DMS 273 (cell line): ENCODE data around the gene LRRN3.

Experiments
- DNase-seq: peaks from one replicate; lab custom pipeline; 2025; ENCODE audit not compliant: unreplicated experiment; lab: John Stamatoyannopoulos, UW

Gene LRRN3

DNA sequence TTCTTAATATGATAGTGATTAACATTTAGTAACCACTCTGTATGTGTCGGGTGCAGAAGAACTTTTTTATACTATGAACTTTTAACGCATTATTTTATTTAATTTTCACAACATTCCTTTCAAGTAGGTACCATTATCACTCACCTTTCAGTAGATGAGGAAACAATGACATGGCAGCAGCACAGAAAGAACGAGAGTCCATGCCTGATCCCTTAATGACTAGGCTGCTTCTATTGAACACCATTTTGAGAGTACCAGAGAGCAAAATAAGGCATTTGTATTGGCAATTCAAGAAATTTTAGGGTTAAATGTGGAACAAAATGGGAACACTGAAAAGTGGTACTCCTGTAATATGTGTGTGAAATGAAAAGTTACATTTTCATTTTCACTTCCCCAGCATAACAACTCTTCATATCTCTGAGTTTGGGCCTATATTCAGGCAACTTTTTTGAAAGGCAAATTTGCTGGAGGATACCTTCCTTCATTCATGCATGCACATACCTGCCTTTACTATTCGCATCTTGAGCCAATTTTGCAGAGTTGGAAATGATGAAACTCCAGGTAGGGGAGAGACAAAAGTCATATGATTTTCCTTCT, 12.8 kb downstream of the LRRN3 start:
- no peak for DNase-seq

- DNase-seq: no peak
Measured at GRCh38 chr7:111104710-111105109, 13.8 kb downstream of the LRRN3 start.

DNA sequence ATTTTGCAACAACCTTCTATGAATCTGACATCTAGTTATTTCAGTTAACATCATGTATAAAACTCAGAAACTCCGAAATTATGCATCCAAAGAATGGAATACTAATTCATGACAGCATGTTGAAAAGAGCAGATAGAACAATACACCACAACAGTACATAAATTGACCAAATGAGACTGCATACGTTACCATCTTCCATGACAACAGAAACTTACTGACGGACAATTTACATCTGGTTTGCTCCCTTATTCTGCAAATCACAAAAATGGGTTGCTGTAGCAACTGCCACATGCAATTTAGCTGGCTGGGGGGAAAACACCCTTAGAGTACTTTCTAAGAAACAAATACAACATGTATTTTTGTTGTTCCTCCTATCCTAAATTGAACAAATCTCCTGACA, 14.3 kb downstream of the LRRN3 start:
- DNase-seq: no peak

DNA sequence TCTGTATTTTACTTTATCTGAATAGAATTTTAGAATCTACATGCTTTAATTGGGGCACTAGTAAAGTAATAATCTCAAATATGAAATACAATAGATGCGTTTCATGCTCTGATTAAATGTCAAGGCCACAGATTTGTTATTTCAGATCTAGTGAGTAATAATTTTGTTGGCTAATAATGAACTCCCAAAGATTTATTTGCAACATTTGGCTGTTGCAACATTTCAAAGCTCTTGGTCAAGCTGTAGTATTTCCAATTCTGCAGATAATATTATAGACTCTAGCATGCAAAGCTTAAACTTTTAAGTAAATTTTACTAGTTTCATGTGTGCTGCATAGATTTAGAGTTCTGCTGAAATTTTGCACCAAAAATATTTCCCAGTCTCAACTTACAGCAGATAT, 16.7 kb downstream of the LRRN3 start:
- no peak for DNase-seq

- DNase-seq: peak; percentile 82
Measured at GRCh38 chr7:111108000-111108399, 17.1 kb downstream of the LRRN3 start.

DNA sequence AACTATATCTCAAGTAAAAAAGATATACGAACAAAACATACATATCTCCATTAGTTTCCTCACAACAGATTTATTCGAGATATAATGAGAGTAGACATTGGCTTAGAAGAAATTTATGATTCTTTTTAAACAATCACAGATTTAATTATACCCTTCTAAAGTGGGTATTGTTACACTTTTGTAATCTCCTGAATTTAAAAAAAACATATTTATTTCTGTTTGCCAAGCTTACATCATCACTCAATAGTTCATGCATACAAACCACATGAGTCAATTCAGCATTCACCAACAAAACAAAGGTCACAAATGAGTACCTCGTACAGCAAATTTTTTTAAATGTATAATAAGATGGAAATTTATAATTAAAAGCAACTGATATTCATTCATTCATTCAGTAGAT, 17.6 kb downstream of the LRRN3 start:
- DNase-seq: no peak

- no peak for DNase-seq
Measured at GRCh38 chr7:111112439-111112838, 21.5 kb downstream of the LRRN3 start.

DNA sequence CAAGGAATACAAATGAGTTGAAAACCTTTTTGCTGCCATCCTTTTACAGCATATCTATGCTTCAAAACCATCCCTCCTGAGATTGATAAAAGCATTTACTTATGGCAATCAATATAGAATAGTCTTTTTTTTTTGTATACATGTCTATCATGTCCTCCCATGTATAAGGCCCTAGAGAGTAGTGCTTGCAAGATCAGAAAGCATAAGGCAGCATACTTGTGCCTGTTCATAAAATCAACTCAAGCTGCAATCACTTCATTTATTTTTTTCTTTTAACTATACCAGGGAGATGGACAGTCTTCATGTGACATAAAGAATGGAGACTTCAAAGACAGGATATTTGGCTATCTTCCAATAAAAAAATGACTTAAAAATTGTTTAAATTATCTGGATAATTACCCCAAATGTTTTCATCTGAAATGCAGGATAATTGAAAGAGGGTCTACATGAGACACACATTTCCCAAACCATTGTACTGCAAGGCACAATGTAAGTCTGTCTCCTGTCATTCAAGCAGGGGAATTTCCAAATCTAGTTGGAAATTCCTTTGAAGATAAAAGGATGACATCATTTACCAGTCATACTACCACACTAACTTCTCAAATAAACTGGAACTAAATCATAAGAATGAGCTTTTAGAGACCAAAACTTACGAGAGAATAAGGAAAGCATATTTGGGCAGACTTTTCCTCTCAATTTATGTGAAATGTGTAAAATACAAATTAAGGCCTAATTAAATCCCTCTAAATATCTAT, 22.5 kb downstream of the LRRN3 start:
- DNase-seq: no peak

DNA sequence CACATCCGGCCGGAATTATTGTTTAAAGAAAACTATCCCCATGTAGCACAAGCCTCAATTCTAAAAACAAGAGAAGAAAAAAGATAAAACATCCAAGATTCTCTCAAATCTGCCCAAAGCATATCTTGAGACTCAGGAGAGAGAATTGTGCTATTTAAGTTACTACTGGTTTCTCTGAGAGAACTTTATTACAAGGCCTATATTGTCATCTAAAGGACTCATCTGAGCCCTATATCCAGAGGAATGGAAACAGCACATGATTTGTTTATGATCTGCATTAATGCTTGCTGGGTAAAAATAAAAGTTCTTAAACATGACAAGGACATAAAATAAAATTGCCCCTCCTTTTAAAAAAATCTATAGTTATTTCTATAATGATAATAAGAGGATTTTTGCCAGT, 25.0 kb downstream of the LRRN3 start:
- DNase-seq: no peak

DNA sequence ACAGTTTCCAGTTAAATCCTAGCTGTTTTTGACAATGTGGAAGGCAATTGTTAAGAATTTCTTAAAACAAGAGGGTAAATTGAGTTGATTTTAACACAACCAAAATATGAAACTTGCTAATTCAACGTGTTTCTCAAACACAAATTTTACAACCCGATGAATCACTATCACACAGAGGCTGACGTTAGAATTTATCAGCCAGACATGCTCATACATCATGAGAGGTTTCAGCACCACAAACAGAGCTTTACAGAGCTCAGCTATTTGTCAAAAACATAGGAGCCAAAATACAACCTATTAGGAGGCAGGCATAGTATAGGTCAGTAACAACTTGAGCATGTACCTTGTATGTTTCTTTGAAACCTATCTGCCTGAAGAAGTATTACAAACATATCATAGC, 36.1 kb downstream of the LRRN3 start:
- no peak for DNase-seq

- DNase-seq: no peak
Measured at GRCh38 chr7:111129435-111129834, 38.5 kb downstream of the LRRN3 start.

- DNase-seq: no peak
Measured at GRCh38 chr7:111132833-111133232, 41.9 kb downstream of the LRRN3 start.

- DNase-seq: no peak
Measured at GRCh38 chr7:111137296-111138192, 46.6 kb downstream of the LRRN3 start.

DNA sequence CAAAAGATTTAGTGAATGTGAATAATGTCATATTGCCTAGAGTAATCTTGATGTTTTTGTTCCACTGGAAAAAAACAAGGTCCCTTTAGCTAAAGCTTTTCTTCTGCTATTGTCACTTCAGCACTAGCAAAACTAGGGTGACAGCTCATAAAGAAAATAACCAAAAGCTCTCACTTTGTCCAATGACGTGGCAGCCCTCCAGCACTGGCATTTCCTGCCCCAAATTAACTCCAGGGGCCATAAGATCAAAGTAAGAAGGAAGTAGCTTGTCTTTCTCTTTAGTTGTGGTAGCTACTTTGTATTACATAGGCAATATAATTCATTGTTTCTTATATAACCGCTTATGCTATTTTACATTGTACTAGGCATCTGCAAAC, 47.3 kb downstream of the LRRN3 start:
- peak; percentile 9 for DNase-seq

GRCh38 chr7:111138586-111138985, 47.7 kb downstream of the LRRN3 start:
- no peak for DNase-seq

DNA sequence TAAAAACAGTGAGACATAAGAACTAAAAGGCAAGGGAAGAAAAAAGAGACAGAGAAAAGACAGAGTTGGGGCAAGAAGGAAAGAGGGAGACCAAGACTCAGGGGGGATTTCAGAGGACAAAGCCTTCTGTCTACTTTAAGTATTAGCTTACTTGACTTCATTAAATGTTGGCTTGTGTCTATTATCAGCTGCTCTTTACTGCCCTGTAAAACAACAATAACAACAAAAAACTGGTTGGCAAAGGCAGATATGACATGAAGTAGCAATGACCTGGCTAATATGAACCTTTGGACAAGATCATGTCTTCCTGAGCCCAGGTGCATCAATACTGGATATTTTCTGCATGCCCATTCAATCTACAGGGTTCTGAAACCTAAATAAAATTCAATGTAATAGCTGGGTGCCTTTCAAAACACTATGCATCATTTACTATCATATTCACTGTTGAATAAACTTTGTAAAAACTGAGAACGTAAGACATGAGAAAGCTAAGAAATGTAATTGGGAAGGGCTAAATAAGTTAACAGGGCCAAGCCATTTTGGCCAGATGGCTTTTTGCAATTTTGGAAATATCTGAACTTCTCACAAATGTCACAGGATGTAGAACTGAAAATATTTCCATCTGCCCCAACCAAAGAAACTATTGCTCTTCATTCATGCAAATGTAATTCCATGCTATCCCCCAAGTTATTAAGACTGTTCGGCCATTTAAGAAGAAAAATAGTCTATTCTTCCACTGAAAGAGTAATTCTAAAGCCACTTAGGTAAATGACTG, 49.4 kb downstream of the LRRN3 start:
- DNase-seq: no peak

DNA sequence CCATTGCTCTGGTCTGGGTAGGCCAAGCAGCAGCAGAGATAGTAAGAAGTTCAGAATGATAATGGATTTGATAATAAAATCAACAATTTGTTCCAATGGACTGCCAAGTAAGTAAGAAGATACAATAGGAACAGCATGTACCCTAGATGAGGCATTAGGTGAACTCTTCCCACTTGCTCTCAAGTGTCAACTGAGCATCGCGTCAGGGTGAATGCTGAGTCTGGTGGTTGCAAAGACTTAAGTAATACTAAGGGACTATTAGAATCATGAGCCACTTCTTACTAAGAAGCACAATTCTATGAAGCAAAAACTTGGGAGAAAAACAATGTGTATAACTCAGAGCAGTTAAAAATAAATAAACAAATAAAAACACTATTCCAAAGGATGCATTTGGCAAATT, 54.5 kb downstream of the LRRN3 start:
- no peak for DNase-seq

DNA sequence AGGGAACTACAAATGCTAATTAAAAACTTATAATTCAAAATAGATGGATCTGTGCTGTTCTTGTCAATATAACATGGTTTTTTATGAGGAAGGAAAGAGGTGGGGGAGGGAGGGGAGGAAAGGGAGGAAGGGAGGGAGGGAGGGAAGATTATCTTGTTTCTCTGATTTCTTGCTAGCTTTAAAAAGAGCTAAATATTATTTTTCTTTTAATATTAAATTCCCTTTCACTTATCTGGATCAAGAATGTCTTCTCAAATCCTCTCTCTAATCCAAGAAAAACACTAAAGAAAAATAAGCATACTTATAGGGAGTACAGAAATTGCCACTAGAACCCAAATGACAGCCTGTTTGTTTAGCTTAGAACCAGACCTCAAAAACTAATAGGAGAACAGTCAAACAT, 55.2 kb downstream of the LRRN3 start:
- no peak for DNase-seq

DNA sequence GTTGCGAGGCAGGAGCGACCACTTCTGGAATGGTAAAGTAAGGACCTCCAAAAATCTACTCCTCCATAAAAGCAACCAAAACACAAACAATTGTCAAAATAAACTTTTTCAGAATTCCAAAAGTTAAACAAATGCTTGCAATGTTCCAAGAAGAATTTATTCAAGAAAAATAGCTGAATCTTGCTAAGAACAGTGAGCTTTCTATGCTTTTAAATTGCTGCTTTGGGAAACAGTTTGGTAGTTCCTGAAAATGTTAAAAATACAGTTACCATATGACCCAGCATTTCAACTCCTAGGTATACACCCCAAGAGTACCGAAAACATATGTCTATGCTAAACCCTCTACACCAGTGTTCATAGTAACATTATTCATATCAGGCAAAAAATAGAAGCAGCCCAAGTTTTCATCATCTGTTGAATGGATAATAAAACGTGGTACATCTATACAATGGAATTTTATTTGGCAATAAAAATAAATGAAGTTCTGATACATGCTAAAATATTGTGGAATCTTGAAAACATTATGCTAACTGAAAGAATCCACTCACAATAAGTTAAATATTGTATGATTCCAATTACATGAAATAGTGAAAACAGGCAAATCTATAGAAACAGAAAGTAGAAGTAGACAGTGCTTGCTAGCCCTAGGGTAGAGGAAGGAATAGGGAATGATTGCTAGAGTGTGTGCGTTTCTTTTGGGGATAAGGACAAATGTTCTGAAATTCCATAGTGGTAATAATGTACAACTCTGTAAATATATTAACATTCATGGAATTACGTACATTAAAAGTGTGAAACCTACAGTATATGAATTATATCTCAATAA, 57.0 kb downstream of the LRRN3 start:
- DNase-seq: no peak

DNA sequence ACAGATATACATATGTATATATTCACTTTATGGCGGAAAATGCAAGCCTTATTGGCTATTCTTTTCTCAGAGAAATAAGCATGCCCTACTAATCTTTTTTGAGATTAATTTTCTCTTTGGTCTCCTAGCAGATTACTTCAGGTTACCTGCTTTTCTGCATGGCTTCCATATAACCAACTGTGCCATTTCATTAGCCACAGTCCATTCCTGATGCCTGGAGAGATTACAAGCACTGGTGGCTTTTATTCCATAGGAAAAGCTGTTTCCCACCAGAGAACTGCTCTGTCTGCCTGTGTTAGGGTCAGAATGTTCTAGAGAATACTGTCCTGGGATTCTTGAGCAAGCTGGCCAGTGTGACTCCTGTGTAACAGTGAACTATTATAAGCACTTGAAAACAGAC, 59.8 kb downstream of the LRRN3 start:
- no peak for DNase-seq
